SK-N-SH treated with all-trans-retinoic acid at 6 μM for 48 hours (cell line): ENCODE measurements around the gene SLC30A2.

Experiments
- ISL1 ChIP-seq: fragments of 250-450 bp; sonication (Bioruptor Pico); IDR thresholded peaks from 2 replicates; pipeline ENCODE4 v2.1.2; 2022; ENCODE audit warnings: mild to moderate bottlenecking, moderate library complexity
- OSR1 ChIP-seq: fragments of 250-450 bp; sonication (Bioruptor Pico); IDR thresholded peaks from 2 replicates; pipeline ENCODE4 v1.8.0; 2022; ENCODE audit warnings: moderate library complexity, mild to moderate bottlenecking, inconsistent platforms
- ZFP30 ChIP-seq: fragments of 450-650 bp; formaldehyde crosslinking; IDR thresholded peaks from 2 replicates; pipeline ENCODE4 v1.5.0; 2022; ENCODE audit warnings: mild to moderate bottlenecking, moderate library complexity

DNA sequence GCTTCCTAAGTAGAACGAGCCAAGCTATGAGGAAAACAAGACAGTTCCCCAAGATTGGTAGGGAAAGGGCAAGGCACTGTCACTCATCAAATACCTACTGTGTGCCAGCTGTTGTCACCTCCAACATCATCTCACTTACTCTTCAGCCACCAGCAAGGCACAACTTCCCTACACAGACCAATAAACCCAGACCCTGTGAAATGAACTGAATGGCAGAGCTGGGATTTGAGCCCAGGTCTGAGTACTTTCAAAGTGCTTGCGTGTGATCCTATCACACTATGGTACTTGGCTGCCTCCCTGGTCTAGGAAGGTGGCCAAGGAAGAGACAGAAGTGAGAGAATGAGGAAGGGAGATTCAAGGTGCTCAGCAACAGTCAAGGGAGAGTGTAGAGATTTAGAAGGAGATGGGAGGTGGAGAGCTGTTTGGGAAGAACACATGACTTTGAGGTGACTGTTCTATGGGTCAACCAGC lies 38.2 kb upstream of the SLC30A2 start:
- TF ChIP-seq OSR1 (no peak), ISL1 (no peak), ZFP30 (CRISPR knock-in tag) (no peak)
